HUES6 (cell line): ENCODE measurements around the gene BIK.

ENCODE experiments used
- H3K27ac ChIP-seq: 2 replicates; pipeline ENCODE4 v1.7.0; 2013; ENCODE audit warnings: low read depth, mild to moderate bottlenecking, low read length, inconsistent platforms
- H3K27me3 ChIP-seq: 2 replicates; pipeline ENCODE4 v1.6.1; 2013; ENCODE audit warnings: low read length; ENCODE audit not compliant: control insufficient read depth, insufficient read depth
- H3K36me3 ChIP-seq: 2 replicates; pipeline ENCODE4 v1.6.1; 2013; ENCODE audit warnings: low read length; ENCODE audit not compliant: control insufficient read depth, insufficient read depth
- H3K4me1 ChIP-seq: 2 replicates; pipeline ENCODE4 v1.6.1; 2013; ENCODE audit warnings: low read length; ENCODE audit not compliant: control insufficient read depth, insufficient read depth
- H3K4me3 ChIP-seq: 2 replicates; pipeline ENCODE4 v1.5.1; 2013; ENCODE audit warnings: low read depth, low read length
- H3K9ac ChIP-seq: one replicate; pipeline ENCODE4 v1.6.1; 2013; ENCODE audit warnings: mild to moderate bottlenecking, low read length
- H3K9me3 ChIP-seq: 2 replicates; pipeline ENCODE4 v1.6.1; 2013; ENCODE audit warnings: low read depth, low read length; ENCODE audit not compliant: control insufficient read depth, insufficient read depth

Gene BIK

GRCh38 chr22:43152357-43153071 is 42.0 kb downstream of the BIK start:
- Histone ChIP-seq H3K9ac (peak overlapping the region; percentile 36), H3K27me3 (peaks cover 22% of the 10 kb centered on the region), H3K36me3 (no peaks in the 10 kb centered on the region), H3K9me3 (no peaks in the 10 kb centered on the region), H3K4me3 (peak overlapping the region; percentile 53), H3K27ac (no peak overlapping the region), H3K4me1 (peaks cover 11% of the 10 kb centered on the region)

GRCh38 chr22:43153899-43154298 is 43.3 kb downstream of the BIK start:
- Histone ChIP-seq H3K27me3 (peaks cover 22% of the 10 kb centered on the region), H3K9ac (no peak overlapping the region), H3K36me3 (no peaks in the 10 kb centered on the region), H3K4me3 (no peak overlapping the region), H3K4me1 (peaks cover 11% of the 10 kb centered on the region), H3K9me3 (no peaks in the 10 kb centered on the region), H3K27ac (no peak overlapping the region)

- Histone ChIP-seq H3K4me3 (no peak overlapping the region), H3K9me3 (no peaks in the 10 kb centered on the region), H3K27ac (no peak overlapping the region), H3K4me1 (peaks cover 11% of the 10 kb centered on the region), H3K36me3 (no peaks in the 10 kb centered on the region), H3K27me3 (peaks cover 22% of the 10 kb centered on the region), H3K9ac (no peak overlapping the region)
Measured at GRCh38 chr22:43154887-43155536, 44.5 kb downstream of the BIK start.

DNA sequence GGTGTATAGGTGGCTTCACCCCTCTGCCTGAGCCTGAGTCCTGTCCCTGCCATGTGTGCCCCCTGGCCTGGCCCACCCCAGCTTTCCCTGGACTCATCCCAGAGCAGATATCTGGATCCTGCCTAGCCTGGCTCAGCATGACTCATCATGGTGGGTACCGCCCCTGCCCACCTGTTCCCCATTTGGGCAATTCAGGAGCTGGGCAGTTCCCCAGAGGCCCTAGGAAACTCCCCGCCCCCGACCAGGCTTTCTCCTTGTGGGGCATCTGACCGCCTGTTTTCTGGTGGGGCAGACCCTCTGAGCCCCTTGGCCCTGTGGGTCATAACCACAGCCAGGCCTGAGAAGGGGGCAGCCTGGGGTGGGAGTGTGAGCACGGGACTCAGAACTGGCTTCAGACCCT is 45.2 kb downstream of the BIK start:
- Histone ChIP-seq H3K36me3 (no peaks in the 10 kb centered on the region), H3K4me1 (peaks cover 11% of the 10 kb centered on the region), H3K27me3 (peaks cover 17% of the 10 kb centered on the region), H3K27ac (no peak overlapping the region), H3K9me3 (no peaks in the 10 kb centered on the region), H3K9ac (no peak overlapping the region), H3K4me3 (no peak overlapping the region)

GRCh38 chr22:43156413-43156812 is 45.9 kb downstream of the BIK start:
- Histone ChIP-seq H3K4me3 (no peak overlapping the region), H3K27ac (no peak overlapping the region), H3K36me3 (no peaks in the 10 kb centered on the region), H3K4me1 (peaks cover 11% of the 10 kb centered on the region), H3K9ac (no peak overlapping the region), H3K9me3 (no peaks in the 10 kb centered on the region), H3K27me3 (peaks cover 14% of the 10 kb centered on the region)

GRCh38 chr22:43157874-43158546 is 47.5 kb downstream of the BIK start:
- Histone ChIP-seq H3K4me3 (no peak overlapping the region), H3K36me3 (no peaks in the 10 kb centered on the region), H3K27me3 (no peaks in the 10 kb centered on the region), H3K9ac (no peak overlapping the region), H3K9me3 (no peaks in the 10 kb centered on the region), H3K27ac (no peak overlapping the region), H3K4me1 (no peaks in the 10 kb centered on the region; the same call in 1 of the 2 replicates)

DNA sequence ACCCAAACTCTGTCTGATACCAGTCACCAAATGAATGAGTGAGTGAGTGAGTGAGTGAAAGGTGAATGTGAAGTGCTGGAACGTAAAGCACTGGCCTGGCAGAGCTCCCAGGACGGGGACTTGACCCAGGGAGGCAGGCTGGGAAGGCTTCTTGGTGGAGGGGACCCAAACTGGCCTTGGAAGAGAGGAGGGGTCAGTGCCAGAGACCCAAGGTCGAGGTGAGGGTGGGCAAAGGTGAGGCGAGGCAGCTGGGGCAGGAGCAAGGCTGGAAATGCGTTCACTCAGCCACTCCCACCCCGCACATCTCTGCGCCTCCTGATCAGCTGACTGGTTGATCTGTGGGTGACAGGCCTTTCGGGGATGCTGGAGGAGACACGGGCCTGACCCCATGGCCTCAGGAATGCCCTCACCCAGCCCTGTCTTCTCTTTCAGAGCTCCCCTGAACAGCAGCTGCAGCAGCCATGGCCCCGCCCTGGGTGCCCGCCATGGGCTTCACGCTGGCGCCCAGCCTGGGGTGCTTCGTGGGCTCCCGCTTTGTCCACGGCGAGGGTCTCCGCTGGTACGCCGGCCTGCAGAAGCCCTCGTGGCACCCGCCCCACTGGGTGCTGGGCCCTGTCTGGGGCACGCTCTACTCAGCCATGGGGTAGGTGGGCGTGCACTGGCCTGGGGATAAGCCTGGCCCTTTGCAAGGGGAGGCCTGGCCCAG is 48.4 kb downstream of the BIK start:
- no peak overlapping the region for H3K9ac ChIP-seq
- no peaks in the 10 kb centered on the region for H3K27me3 ChIP-seq
- no peak overlapping the region for H3K4me3 ChIP-seq
- no peaks in the 10 kb centered on the region for H3K9me3 ChIP-seq
- no peaks in the 10 kb centered on the region; the same call in 1 of the 2 replicates for H3K4me1 ChIP-seq
- H3K36me3 ChIP-seq, result no peaks in the 10 kb centered on the region
- no peak overlapping the region for H3K27ac ChIP-seq

GRCh38 chr22:43159484-43160178 is 49.1 kb downstream of the BIK start:
- no peak overlapping the region for H3K4me3 ChIP-seq
- no peak overlapping the region for H3K9ac ChIP-seq
- H3K27ac ChIP-seq, result no peak overlapping the region
- no peaks in the 10 kb centered on the region; the same call in 1 of the 2 replicates for H3K4me1 ChIP-seq
- no peaks in the 10 kb centered on the region for H3K27me3 ChIP-seq
- H3K9me3 ChIP-seq, result no peaks in the 10 kb centered on the region
- H3K36me3 ChIP-seq, result no peaks in the 10 kb centered on the region

GRCh38 chr22:43160497-43161126 is 50.1 kb downstream of the BIK start:
- Histone ChIP-seq H3K27ac (no peak overlapping the region), H3K27me3 (no peaks in the 10 kb centered on the region), H3K4me1 (no peaks in the 10 kb centered on the region; the same call in 1 of the 2 replicates), H3K4me3 (no peak overlapping the region), H3K36me3 (no peaks in the 10 kb centered on the region), H3K9me3 (no peaks in the 10 kb centered on the region), H3K9ac (no peak overlapping the region)

GRCh38 chr22:43162412-43163150 is 52.0 kb downstream of the BIK start:
- no peaks in the 10 kb centered on the region for H3K4me1 ChIP-seq
- H3K27ac ChIP-seq, result no peak overlapping the region
- H3K27me3 ChIP-seq, result no peaks in the 10 kb centered on the region
- no peak overlapping the region for H3K4me3 ChIP-seq
- no peaks in the 10 kb centered on the region for H3K9me3 ChIP-seq
- H3K9ac ChIP-seq, result no peak overlapping the region
- H3K36me3 ChIP-seq, result peaks cover 5% of the 10 kb centered on the region
